ENCODE results near the gene FOXP4.
A peak's percentile ranks its signal among the peaks of the same experiment; 100 is the strongest.

Gene FOXP4

DNA sequence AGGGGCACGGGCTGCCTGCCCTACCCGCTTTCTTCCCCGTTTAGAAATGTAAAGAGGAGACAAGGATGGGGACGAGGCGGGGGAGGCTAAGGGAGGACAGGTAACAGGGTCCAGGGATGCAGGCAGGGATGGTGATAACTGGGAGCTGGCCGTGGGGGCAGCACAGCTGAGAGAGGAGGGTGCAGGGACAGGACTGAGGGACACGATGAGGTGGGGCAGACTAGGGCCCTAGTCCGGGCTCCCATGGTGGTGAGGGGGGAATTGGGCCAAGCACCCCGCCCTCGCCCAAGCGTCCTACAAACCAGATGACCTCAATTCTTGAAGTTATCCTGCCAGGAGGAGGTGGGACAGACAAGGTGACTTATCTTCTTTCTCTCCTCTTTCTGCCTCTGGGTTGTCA is 47.7 kb downstream of the FOXP4 start:
- H3K4me3 ChIP-seq (replicated peaks; ENCODE audit: low read depth, low read length) = no peak overlapping the region
- TF ChIP-seq, protein P1, sequence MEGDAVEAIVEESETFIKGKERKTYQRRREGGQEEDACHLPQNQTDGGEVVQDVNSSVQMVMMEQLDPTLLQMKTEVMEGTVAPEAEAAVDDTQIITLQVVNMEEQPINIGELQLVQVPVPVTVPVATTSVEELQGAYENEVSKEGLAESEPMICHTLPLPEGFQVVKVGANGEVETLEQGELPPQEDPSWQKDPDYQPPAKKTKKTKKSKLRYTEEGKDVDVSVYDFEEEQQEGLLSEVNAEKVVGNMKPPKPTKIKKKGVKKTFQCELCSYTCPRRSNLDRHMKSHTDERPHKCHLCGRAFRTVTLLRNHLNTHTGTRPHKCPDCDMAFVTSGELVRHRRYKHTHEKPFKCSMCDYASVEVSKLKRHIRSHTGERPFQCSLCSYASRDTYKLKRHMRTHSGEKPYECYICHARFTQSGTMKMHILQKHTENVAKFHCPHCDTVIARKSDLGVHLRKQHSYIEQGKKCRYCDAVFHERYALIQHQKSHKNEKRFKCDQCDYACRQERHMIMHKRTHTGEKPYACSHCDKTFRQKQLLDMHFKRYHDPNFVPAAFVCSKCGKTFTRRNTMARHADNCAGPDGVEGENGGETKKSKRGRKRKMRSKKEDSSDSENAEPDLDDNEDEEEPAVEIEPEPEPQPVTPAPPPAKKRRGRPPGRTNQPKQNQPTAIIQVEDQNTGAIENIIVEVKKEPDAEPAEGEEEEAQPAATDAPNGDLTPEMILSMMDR (IDR thresholded peaks at IDR 0.05; ENCODE audit: low read depth, low read length, missing control alignments) = no peak
- DNase-seq (ENCODE audit: extremely low read depth, low read depth) = no peak

DNA sequence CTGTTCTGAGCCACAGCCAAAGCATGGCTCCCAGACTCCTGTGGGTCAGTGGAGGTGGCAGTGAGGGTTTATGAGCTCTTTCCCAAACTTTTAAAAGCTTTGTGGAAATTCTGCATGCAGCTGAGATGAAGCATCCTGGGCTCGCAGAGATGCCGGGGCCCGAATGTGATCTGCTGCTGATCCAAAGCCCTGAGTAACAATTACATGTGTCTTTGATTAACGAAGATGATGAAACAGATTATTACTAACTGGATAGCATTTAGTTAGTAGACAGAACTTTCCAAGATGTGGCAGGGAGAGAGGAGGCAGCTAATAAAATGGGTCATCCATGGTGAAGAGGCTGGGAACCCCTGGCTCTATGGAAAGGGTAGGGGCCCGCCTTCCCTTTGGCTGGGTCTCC is 48.1 kb downstream of the FOXP4 start:
- DNase-seq (ENCODE audit: extremely low read depth, low read depth) = peak; percentile 76
- TF ChIP-seq, protein P1 (IDR thresholded peaks at IDR 0.05; ENCODE audit: low read depth, low read length, missing control alignments) = no peak
- no peak overlapping the region for H3K4me3 ChIP-seq (replicated peaks; ENCODE audit: low read depth, low read length)

GRCh38 chr6:41594766-41595165 is 48.6 kb downstream of the FOXP4 start:
- TF ChIP-seq, protein P1 (IDR thresholded peaks at IDR 0.05; ENCODE audit: low read depth, low read length, missing control alignments) = no peak

DNA sequence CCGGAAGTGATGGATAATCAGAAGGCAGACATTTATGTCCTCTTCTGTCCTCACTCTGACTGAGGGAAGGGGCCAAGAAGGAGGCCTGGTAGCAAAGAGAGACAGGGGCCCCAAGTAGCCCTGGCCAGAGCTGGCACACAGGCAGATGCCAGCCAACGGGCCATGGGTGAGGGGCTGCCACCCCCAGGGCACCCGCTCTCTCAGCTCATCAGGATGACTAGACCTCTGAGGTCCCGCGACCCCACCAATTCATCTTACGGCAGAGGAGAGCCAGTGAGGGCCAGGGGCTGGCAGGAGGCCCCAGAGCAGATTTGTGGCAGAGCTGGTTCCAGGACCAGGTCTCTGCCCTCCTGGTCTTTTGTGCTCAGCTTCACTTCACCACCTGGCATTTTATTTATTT is 49.0 kb downstream of the FOXP4 start:
- no peak for DNase-seq (ENCODE audit: extremely low read depth, low read depth)
- TF ChIP-seq, protein P1 (IDR thresholded peaks at IDR 0.05; ENCODE audit: low read depth, low read length, missing control alignments) = no peak
- no peak overlapping the region for H3K4me3 ChIP-seq (replicated peaks; ENCODE audit: low read depth, low read length)

More at GRCh38 chr6:41594766-41595165, 48.6 kb downstream of the FOXP4 start:
- no peak for DNase-seq (ENCODE audit: extremely low read depth, low read depth)
- H3K4me3 ChIP-seq (replicated peaks; ENCODE audit: low read depth, low read length) = no peak overlapping the region

- DNase-seq (ENCODE audit: extremely low read depth, low read depth) = no peak
- no peak overlapping the region for H3K4me3 ChIP-seq (replicated peaks; ENCODE audit: low read depth, low read length)
- TF ChIP-seq, protein P1 (IDR thresholded peaks at IDR 0.05; ENCODE audit: low read depth, low read length, missing control alignments) = no peak
These were observed 50.0 kb downstream of the FOXP4 start for GRCh38 chr6:41596096-41596685.

DNA sequence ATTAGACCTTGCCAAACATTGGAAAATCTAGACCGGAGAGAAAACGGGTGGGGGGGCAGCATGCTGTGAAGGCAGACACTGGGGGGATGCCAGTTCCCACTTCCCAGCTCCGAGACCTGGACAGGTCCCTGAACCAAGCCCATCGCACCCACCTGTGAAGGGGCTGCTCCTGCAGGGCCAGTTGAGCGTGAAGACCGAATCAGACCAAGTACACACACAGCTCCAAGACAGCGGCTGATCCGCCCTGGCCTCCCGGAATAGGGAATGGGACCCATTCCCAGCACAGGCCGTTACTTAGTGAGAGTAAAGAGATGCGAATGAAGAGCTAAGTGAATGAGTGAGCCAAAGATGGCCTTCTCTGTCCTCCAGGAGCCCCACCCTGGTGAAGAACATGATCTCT is 50.6 kb downstream of the FOXP4 start:
- TF ChIP-seq, protein P1 (IDR thresholded peaks at IDR 0.05; ENCODE audit: low read depth, low read length, missing control alignments) = no peak
- DNase-seq (ENCODE audit: extremely low read depth, low read depth) = no peak
- no peak overlapping the region for H3K4me3 ChIP-seq (replicated peaks; ENCODE audit: low read depth, low read length)

All from HFF-Myc (cell line).